GM21825 (cell line): ENCODE data around the gene ZNF345.

Experiments used
- ATAC-seq: cut with Tn5 transposase; IDR thresholded peaks from one replicate; pipeline ENCODE4 v1.9.1; 2021; ENCODE audit warnings: mild to moderate bottlenecking, moderate library complexity; ENCODE audit not compliant: unreplicated experiment

The ZNF345 gene

DNA sequence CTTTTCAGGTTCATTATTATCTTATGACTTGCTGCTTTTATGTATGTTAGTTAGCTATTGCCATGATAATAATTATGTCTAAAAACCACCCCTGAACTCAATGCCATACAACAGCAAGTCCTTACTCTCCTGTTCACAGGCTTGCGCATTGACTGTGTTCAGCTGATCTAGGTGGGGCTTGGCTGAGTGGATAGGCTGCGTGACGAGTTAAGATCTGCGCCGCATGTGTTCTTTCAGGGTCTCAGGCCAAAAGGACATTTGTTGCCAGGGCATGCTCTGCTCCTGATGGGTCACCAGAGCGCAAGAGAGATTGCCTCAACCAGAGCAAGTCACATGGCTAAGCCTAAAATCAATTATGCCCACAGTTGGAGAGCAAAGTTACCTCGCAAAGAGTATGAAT is 66.3 kb downstream of the ZNF345 start:
- ATAC-seq, result no peak

DNA sequence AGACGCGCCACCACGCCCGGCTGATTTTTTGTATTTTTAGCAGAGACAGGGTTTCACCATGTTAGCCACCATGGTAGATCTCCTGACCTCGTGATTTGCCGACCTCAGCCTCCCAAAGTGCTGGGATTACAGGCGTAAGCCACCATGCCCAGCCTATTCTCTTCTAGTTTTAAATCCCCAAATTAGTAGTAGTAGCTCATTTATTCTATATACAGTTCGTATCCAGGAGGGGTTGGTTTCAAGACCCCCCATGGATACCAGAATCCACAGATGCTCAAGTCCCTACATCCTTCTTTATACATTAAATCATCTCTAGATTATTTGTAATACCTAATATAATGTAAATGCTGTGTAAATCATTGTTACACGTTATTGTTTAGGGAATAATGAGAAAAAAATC is 67.4 kb downstream of the ZNF345 start:
- no peak for ATAC-seq
